ENCODE data around the gene NR2E1. TPM values are rescaled to one million over a fixed set of nuclear protein-coding genes. Genes with fewer than 3 reads are reported as not detected.

NR2E1 gene
- total RNA-seq (not detected), polyA plus RNA-seq (not detected)

DNA sequence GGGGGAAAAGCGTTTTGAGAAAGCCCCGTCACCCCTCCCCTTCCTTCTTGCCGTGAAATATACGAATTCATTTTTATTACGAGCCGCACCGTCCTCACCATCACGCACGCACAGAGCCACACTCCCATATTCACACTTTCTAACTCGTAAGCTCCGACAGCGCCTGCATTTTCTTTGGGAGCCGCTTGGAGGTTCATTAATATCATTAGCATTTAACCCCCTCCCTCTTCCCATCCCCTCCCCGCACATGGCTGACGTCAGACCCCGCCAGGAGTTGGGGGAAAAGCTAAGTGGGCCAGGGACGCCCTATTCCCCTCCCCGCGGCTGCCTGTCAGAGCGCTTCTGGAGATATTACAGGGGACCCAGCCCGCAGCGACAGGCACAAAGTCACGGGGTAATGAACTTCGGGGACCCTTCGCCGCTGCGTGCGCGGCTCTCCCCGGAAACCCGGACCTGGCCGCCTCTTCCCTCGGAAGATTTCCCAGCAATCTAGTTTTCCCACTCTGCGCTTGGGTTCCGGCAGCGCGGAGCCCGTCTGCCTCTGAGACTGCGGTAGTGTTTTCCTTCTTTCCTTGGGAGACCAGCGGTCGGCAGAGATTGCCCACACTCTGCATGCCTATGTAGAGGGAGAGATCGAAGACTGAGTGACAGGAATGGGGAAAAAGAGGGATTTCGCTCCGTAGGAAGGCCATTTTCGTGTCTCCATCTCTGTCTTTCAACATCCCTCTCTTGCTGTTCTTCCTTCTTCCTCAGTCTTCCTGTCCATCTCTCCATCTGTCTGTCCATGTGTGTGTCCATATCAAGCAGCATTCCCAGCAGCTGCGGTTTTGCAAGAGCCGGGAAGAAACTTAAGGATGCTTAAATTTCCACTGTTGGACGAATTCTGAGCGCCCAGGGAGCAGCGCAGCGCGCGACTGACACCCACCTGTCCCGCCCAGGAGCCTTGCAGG is at the start of gene NR2E1:
Gene NR2E1, plus strand, starts transcription at position 309 of the 950 bp plus-strand sequence. CDS start 744 bp downstream, outside the sequence.
- Histone ChIP-seq H3K4me3 (ENCODE audit: low read depth, low read length) (no peak within 1 kb of the TSS), H3K27ac (ENCODE audit: low read depth) (no peak within 1 kb of the TSS), H3K36me3 (ENCODE audit: insufficient read depth) (no peaks in the 10 kb centered on the region), H3K4me1 (ENCODE audit: insufficient read depth) (peaks cover 1% of the 10 kb centered on the region)
- DNase-seq (ENCODE audit: extremely low spot score), result no peak
- WGBS, result 2% methylated on average over 54 of the region's 54 CpGs

DNA sequence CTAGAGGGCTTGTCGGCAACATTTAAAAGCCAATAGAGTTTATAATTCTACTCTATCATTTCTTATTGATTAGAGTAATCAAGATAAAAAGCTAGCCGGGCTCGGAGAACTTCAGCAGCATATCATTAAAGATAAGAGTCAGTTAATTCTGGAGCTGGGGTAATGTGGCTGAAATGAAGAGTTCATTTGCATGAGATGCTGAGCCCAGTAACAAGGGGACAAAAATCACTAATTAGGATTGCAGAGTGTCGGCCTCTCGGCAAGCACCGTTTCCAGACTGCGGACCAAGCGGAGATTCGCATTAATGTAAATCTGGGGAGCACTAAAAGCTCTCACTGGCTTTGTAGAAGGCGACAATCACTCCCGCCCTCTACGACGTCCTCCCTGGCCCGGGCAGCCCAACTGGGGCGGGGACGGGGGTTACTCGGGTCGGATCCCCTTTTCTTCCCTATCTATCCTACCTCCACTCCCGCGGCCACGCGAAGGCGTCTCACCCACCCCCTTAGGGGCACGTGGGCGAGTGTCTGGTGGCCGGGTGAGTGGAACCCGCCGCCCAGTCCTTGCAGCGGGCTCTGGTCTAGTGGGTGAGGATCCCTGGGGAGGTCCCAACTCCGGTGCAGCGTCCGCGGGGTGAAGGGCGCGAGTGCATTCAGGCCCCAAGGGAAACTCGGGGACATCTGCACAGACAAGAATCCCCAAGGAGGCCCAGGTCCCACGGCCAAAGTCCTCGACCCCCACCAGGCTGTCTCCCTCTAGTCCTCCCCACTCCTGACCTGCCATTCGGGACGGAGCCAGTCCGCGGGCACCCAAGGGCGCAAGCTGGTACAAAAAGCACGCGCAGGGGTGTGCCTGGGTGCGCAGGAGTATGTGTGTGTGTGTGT is 49.0 kb upstream of the NR2E1 start:
- Histone ChIP-seq H3K4me1 (ENCODE audit: insufficient read depth) (no peaks in the 10 kb centered on the region), H3K36me3 (ENCODE audit: insufficient read depth) (no peaks in the 10 kb centered on the region), H3K27ac (ENCODE audit: low read depth) (no peak overlapping the region), H3K4me3 (ENCODE audit: low read depth, low read length) (no peak overlapping the region)
- WGBS, result 10% methylated on average over 46 of the region's 46 CpGs
- no peak for DNase-seq (ENCODE audit: extremely low spot score)

DNA sequence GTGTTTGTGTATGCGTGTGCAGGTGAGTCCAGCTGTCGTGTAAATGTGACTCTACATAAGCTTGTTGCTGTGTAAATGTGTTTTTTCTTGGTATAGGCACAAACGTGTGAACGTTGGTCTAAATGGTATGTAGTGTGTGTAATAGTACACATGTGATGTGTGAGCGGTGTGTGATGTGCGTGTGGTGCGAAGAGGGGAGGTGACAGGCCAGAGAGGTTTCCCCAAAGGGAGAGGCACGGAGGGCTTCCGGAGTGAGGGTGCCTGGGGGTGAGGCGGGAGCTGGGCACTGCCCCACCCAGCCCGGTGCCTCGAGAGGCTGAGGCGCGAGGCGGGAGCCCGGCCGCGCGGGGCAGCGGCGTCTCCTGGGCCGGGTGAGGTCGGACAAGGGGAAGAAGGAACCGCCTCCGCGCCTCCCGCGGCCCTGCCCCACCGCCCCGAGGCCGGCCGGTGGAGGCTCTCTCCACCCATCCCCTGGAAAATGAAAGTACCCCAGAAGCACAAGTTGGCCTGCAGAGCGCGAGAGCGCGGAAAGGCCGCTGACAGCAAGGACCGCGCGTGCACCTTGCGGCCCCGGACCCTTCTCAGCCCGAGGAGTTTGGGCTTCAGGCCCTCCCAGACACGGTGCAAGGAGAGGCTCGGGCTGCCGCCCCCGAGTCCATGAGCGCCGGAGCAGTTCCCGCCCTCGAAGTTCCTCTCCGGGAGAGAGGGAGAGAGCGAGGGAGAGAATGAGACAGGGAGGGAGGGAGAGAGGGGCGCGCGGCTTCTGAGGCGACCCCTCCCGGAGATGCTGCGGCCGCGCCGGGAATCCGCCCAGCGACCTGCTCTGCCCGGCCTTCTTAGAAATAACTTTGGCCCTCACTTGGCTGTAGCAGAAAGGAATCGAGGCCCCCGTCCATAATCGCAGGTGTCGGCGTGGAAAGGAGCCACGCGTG is 48.1 kb upstream of the NR2E1 start:
- DNase-seq (ENCODE audit: extremely low spot score), result no peak
- H3K4me1 ChIP-seq (ENCODE audit: insufficient read depth), result no peaks in the 10 kb centered on the region
- 1% methylated on average over 72 of the region's 72 CpGs for WGBS

DNA sequence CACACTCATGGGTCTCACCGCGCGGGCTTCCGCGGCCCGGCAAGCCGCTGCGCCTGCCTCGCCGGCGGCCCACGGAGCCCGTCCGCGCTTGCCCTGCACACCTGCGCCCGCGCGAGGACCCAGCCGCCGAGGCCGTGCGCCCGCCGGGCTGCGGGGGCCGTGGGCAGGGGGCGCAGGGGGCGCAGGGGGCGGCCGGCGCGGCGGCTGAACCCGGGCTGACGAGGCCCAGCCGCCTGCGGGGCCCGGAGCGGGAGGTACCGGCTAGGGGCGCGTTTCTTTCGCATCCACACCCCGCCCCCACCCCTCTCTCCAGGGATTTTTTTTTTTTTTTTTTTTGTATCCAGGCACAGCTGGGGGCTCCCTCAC is 47.5 kb upstream of the NR2E1 start:
- peak overlapping the region; percentile 54 for H3K4me3 ChIP-seq (ENCODE audit: low read depth, low read length)
- no peak for DNase-seq (ENCODE audit: extremely low spot score)
- no peak overlapping the region for H3K27ac ChIP-seq (ENCODE audit: low read depth)
- H3K36me3 ChIP-seq (ENCODE audit: insufficient read depth), result no peaks in the 10 kb centered on the region
- H3K4me1 ChIP-seq (ENCODE audit: insufficient read depth), result no peaks in the 10 kb centered on the region
- WGBS, result 1% methylated on average over 45 of the region's 45 CpGs

More for the DNA sequence above, 48.1 kb upstream of the NR2E1 start:
- Histone ChIP-seq H3K36me3 (ENCODE audit: insufficient read depth) (no peaks in the 10 kb centered on the region), H3K27ac (ENCODE audit: low read depth) (no peak overlapping the region), H3K4me3 (ENCODE audit: low read depth, low read length) (peak overlapping the region; percentile 54)

DNA sequence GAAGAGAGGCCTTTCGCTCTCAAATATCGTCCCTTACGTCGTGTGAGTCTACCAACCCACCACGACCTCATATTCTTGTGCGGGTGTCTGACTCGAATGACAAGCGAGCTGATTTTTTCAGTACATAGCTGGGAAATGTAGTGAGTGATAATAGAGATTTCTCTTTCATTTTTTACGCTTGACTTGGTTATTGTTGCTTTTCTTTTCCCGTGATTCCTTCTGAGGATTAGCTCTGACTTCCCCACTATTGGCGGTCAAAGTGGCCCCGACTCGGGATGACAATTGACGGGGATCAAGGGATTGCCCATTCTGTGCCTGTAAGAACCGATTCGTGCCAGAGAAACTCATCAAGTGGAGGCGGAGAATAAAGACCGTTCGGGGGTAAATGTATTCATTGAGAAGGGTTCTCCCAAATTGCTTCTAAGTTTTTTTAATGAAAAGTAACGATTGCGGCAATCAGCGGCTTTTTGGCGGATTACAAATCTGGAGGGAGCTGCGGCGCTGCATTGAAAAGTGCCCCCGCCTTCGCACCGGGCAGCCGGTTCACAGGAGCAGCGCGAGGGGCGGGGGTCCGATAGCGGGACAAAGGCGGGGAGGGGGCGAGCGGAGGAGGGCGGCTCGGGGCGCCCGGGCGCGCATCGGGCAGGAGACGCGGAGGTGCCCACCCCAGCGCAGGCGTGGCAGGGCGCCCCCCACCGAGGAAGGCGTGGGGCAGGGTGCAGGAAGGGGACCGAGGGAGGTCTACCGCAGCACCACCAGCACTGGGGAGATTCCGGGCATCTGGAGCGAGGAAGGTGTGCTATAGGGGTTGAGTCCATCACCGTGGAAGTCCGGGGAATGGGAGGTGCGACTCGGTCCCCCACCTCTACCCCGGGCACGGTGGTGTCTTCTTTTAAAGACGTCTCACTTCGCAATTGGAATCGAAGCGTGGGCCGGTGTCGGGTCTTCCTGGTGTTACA is 46.7 kb upstream of the NR2E1 start:
- H3K36me3 ChIP-seq (ENCODE audit: insufficient read depth), result no peaks in the 10 kb centered on the region
- H3K4me3 ChIP-seq (ENCODE audit: low read depth, low read length), result peak overlapping the region; percentile 54
- WGBS, result 4% methylated on average over 67 of the region's 67 CpGs
- H3K27ac ChIP-seq (ENCODE audit: low read depth), result no peak overlapping the region
- H3K4me1 ChIP-seq (ENCODE audit: insufficient read depth), result no peaks in the 10 kb centered on the region
- DNase-seq (ENCODE audit: extremely low spot score), result no peak

DNA sequence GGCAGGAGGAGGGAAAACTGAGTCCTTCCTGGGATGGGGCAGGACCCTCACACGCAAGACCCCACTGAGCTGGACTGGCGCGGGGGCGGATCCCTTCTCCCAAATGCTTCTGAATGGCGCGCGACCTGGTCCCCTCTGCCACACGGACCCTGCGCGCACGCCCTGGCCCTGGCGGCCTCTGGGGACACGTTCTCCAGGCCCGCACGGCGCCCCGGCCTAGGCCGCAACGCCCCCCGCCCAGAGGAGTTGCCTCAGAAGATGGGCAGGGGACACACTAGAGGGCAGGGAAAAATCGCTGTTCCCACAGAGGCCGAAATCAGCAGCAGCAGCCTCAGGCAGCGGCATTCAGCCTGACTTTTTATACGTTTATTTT is 46.1 kb upstream of the NR2E1 start:
- no peak for DNase-seq (ENCODE audit: extremely low spot score)
- WGBS, result 46% methylated on average over 24 of the region's 24 CpGs

DNA sequence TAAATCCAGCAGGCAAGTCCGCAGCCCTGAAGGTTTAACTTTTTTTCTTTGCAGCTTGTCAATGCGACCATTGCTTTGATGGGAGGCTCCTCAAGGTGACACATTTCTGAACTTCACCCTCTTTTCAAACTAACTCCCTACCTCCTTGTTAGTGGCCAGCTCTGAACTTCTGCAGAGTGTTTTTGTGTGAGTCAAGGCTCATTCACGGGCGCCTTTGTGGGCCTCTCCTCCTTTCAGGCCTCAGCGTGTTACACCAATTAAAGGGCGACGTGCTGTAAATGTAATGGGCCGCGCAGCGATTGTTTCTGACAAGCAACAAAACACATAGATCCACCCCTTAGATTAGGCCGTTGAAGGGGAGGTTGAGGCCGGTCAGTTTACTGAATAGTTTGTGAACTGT is 45.5 kb upstream of the NR2E1 start:
- WGBS, result 81% methylated on average over 12 of the region's 12 CpGs
- no peak for DNase-seq (ENCODE audit: extremely low spot score)

More for the DNA sequence above, 46.1 kb upstream of the NR2E1 start:
- Histone ChIP-seq H3K36me3 (ENCODE audit: insufficient read depth) (no peaks in the 10 kb centered on the region), H3K27ac (ENCODE audit: low read depth) (no peak overlapping the region), H3K4me1 (ENCODE audit: insufficient read depth) (no peaks in the 10 kb centered on the region), H3K4me3 (ENCODE audit: low read depth, low read length) (no peak overlapping the region)

DNA sequence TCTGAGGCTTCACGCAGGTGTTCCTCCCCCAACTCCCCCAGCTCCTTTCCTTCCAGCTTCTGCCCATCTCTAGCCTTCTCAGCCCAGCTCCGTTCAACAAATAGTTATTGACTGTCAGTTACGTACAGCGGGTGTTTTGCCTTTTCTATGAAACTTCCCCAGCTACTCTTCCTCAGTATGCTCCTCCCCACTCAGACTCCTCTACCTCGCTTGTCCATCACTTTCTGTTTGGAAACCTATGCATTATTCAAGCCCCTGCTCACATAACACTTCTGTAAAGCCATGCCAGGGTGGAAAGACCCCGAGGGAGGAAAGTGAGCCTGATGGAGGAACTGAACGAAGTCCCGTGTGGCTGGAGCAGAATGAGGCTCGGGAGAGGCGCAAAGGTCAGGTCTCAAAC is 44.2 kb upstream of the NR2E1 start:
- Histone ChIP-seq H3K4me1 (ENCODE audit: insufficient read depth) (no peaks in the 10 kb centered on the region), H3K27ac (ENCODE audit: low read depth) (no peak overlapping the region), H3K36me3 (ENCODE audit: insufficient read depth) (no peaks in the 10 kb centered on the region), H3K4me3 (ENCODE audit: low read depth, low read length) (no peak overlapping the region)
- DNase-seq (ENCODE audit: extremely low spot score), result no peak
- 38% methylated on average over 10 of the region's 10 CpGs for WGBS

More for the DNA sequence above, 45.5 kb upstream of the NR2E1 start:
- H3K4me1 ChIP-seq (ENCODE audit: insufficient read depth), result no peaks in the 10 kb centered on the region
- H3K36me3 ChIP-seq (ENCODE audit: insufficient read depth), result no peaks in the 10 kb centered on the region
- no peak overlapping the region for H3K4me3 ChIP-seq (ENCODE audit: low read depth, low read length)
- no peak overlapping the region for H3K27ac ChIP-seq (ENCODE audit: low read depth)

DNA sequence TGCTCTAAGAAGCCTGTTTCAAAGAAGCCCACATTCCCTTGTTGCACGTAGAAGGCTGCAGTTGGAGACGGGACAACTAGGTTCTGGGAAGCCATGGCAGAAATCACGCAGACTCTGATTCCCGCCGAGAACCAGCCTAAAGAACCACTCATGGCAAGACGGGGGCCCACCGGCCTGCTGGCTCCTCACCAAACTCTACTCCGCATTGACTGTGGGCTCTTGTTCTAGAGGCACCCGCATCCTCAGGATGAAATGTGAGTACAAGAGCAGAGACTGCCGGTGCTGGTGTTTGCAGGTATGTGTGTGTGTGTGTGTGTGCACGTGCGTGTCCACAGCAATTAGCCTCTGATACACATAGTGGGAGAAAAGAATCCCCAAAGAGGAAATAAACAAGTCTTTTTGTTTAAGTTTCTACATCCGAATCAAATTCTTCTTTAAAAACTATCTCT is 42.3 kb upstream of the NR2E1 start:
- Histone ChIP-seq H3K4me1 (ENCODE audit: insufficient read depth) (no peaks in the 10 kb centered on the region), H3K4me3 (ENCODE audit: low read depth, low read length) (no peak overlapping the region), H3K27ac (ENCODE audit: low read depth) (no peak overlapping the region), H3K36me3 (ENCODE audit: insufficient read depth) (no peaks in the 10 kb centered on the region)
- WGBS, result 17% methylated on average over 13 of the region's 13 CpGs
- no peak for DNase-seq (ENCODE audit: extremely low spot score)

DNA sequence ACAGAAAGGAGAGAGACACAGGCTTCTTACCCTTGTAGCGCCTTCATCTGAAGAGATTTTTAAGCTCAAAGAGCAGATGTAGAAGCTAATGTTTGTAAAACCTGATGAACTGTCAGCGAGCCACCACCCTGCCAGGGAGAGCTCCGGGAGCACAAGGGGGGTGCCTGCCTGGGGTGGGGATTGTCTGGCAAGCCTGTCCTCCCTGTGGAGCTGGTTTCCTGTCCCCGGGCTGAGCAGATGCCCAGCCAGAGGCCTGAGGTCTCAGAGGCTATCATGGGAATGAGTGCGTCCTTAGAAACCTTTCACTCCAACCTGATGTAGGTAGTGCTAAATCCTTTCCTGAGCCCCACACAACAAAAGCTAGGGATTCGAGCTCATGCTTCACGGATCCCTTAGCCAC is 41.9 kb upstream of the NR2E1 start:
- DNase-seq (ENCODE audit: extremely low spot score), result no peak
- WGBS, result 23% methylated on average over 7 of the region's 7 CpGs
- no peaks in the 10 kb centered on the region for H3K4me1 ChIP-seq (ENCODE audit: insufficient read depth)
- H3K27ac ChIP-seq (ENCODE audit: low read depth), result no peak overlapping the region
- no peaks in the 10 kb centered on the region for H3K36me3 ChIP-seq (ENCODE audit: insufficient read depth)
- H3K4me3 ChIP-seq (ENCODE audit: low read depth, low read length), result no peak overlapping the region

DNA sequence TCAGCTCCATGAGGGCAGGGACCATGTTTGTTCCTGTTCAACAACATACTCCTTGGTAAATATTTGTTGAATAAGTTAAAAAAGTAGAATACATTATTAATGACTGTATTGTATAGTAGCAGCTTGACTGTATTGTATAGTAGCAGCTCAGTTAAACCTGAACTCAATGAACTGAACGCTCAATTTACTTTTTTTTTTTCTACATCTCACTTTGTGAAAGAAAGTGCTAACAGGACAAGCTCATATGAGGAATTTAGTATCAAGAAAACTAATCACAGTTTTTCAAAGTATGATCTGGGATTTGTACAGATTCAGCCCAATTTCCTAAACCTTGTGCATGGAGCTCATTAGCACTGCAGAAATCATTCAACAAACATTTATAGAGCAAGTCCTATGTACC is 38.8 kb upstream of the NR2E1 start:
- H3K27ac ChIP-seq (ENCODE audit: low read depth), result no peak overlapping the region
- H3K36me3 ChIP-seq (ENCODE audit: insufficient read depth), result no peaks in the 10 kb centered on the region
- no peak for DNase-seq (ENCODE audit: extremely low spot score)
- WGBS, result 86% methylated on average over 1 of the region's 1 CpG
- H3K4me3 ChIP-seq (ENCODE audit: low read depth, low read length), result no peak overlapping the region
- H3K4me1 ChIP-seq (ENCODE audit: insufficient read depth), result no peaks in the 10 kb centered on the region

DNA sequence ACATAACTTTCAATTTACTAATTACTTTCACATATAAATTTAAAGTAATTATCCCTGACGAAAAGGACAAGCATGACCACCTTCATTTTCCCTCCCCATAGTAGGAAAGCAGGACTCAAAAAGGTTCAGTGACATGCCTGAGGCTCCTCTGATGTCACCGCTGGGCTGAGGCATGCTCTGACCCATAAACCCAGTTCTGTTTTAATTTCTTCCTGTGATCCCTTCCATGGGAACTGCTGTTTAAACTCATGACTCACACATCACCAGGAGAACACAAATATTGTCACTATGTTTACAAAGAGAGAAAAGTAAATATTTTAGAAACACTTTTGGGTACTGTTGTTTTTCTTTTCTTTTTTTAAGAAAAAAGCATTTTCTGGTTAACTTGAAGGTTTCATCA is 38.0 kb upstream of the NR2E1 start:
- no peak for DNase-seq (ENCODE audit: extremely low spot score)
- no peak overlapping the region for H3K4me3 ChIP-seq (ENCODE audit: low read depth, low read length)
- no peaks in the 10 kb centered on the region for H3K36me3 ChIP-seq (ENCODE audit: insufficient read depth)
- no peaks in the 10 kb centered on the region for H3K4me1 ChIP-seq (ENCODE audit: insufficient read depth)
- WGBS, result 69% methylated on average over 2 of the region's 2 CpGs
- H3K27ac ChIP-seq (ENCODE audit: low read depth), result no peak overlapping the region

All from urinary bladder (tissue), 4 donors.